ENCODE data around the gene BIRC2. TPM values are rescaled to one million over a fixed set of nuclear protein-coding genes. Genes with fewer than 3 reads are reported as not detected.
A peak's percentile ranks its signal among the peaks of the same experiment; 100 is the strongest.

Gene BIRC2
- total RNA-seq, 1 experiment from 2014 or later, result 76.8 TPM

DNA sequence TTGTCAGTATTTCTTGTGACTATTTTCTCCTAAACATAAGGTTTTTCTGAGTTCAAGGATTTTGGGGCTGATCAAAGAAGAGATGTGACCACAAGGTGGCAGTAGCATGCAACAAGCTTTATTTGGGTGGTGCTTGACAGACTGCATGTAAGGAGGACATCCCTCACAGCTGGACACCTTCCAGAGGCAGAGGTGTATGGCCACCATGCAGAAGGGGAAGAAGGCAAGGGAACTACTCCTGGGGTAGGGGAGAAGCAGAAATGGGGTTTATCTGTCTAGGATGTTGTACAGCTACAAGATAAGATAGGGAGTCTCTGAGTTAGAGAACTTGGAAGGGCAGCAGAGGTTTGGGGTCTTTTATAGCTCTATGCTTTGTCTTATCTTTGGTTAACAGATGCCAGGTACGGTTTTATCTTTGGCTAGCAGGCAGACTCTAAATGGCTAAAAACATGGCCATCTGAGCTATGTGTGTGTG lies 5.1 kb upstream of the BIRC2 start:
- in situ Hi-C loops (cut with HindIII; ENCODE audit: low pct_unique_long_range_greater_than_20kb, low sequenced_read_pairs), result no loop called here
- TF ChIP-seq CTCF (IDR thresholded peaks at IDR 0.05) (peak; percentile 91), POLR2AphosphoS5 (IDR thresholded peaks at IDR 0.05; ENCODE audit: low read depth, low read length) (0 out of 2 replicates have a peak, but pooled peaks have one; percentile 20), TCF7L2 (IDR thresholded peaks at IDR 0.05; ENCODE audit: low read depth, low read length) (peak; percentile 51; the same call in 1 of the 2 replicates), SIN3A (IDR thresholded peaks at IDR 0.05; ENCODE audit: borderline replicate concordance, insufficient read depth, low read depth, low read length) (no peak)
- TF ChIP-seq, protein P1, sequence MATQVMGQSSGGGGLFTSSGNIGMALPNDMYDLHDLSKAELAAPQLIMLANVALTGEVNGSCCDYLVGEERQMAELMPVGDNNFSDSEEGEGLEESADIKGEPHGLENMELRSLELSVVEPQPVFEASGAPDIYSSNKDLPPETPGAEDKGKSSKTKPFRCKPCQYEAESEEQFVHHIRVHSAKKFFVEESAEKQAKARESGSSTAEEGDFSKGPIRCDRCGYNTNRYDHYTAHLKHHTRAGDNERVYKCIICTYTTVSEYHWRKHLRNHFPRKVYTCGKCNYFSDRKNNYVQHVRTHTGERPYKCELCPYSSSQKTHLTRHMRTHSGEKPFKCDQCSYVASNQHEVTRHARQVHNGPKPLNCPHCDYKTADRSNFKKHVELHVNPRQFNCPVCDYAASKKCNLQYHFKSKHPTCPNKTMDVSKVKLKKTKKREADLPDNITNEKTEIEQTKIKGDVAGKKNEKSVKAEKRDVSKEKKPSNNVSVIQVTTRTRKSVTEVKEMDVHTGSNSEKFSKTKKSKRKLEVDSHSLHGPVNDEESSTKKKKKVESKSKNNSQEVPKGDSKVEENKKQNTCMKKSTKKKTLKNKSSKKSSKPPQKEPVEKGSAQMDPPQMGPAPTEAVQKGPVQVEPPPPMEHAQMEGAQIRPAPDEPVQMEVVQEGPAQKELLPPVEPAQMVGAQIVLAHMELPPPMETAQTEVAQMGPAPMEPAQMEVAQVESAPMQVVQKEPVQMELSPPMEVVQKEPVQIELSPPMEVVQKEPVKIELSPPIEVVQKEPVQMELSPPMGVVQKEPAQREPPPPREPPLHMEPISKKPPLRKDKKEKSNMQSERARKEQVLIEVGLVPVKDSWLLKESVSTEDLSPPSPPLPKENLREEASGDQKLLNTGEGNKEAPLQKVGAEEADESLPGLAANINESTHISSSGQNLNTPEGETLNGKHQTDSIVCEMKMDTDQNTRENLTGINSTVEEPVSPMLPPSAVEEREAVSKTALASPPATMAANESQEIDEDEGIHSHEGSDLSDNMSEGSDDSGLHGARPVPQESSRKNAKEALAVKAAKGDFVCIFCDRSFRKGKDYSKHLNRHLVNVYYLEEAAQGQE (IDR thresholded peaks at IDR 0.05; ENCODE audit: insufficient read depth in 1 of 2, low read depth in 2 of 2, low read length in 1 of 2), result no peak; a peak in 1 of 4 replicates
- intact Hi-C loops (cut with micrococcal nuclease; ENCODE audit: unreplicated experiment), result loop anchor here (1.0 to 5.0 kb wide), 3 partner anchors 153 to 325 kb away; no protein-coding TSS in a partner anchor
- ATAC-seq (peak; percentile 70), DNase-seq (ENCODE audit: low read depth, low spot score) (no peak)
- Histone ChIP-seq H3K4me3 (ENCODE audit: low read depth in 2 of 2, low read length in 2 of 2) (no peak overlapping the region), H3K36me3 (ENCODE audit: control insufficient read depth, insufficient read depth, low read length) (peaks cover 13% of the 10 kb centered on the region), H3K9me3 (ENCODE audit: control insufficient read depth, insufficient read depth, low read depth, low read length) (no peaks in the 10 kb centered on the region), H3K27me3 (ENCODE audit: control insufficient read depth, insufficient read depth, low read length) (no peaks in the 10 kb centered on the region), H3K4me1 (ENCODE audit: control insufficient read depth, insufficient read depth, low read length) (peaks cover 38% of the 10 kb centered on the region), H3K27ac (ENCODE audit: low read length) (peak overlapping the region; percentile 75)
- no TSS peak for BruUV-seq (replicated peaks)
- CTCF ChIA-PET, result interaction anchor here (0.6 to 2.5 kb wide), 13 partner anchors 8 to 377 kb away, joined by 3 to 26 read pairs (median 7); no protein-coding TSS in a partner anchor
- POLR2A ChIA-PET, result no interaction called here

GRCh38 chr11:102343809-102344208 lies 3.2 kb upstream of the BIRC2 start:
- DNase-seq (ENCODE audit: low read depth, low spot score) (no peak), ATAC-seq (no peak)
- POLR2A ChIA-PET, result no interaction called here
- peaks cover 4% of the 10 kb centered on the region for H3K36me3 ChIP-seq (ENCODE audit: control insufficient read depth, insufficient read depth, low read length)
- no peak overlapping the region for H3K4me3 ChIP-seq (ENCODE audit: low read depth in 2 of 2, low read length in 2 of 2)
- BruUV-seq (replicated peaks), result no TSS peak
- intact Hi-C loops (cut with micrococcal nuclease; ENCODE audit: unreplicated experiment), result loop anchor here (5.0 kb wide), 1 partner anchor 323 kb away; no protein-coding TSS in a partner anchor
- CTCF ChIA-PET, result no interaction called here
- H3K27me3 ChIP-seq (ENCODE audit: control insufficient read depth, insufficient read depth, low read length), result no peaks in the 10 kb centered on the region
- TF ChIP-seq TCF7L2 (IDR thresholded peaks at IDR 0.05; ENCODE audit: low read depth, low read length), result no peak
- TF ChIP-seq POLR2AphosphoS5 (IDR thresholded peaks at IDR 0.05; ENCODE audit: low read depth, low read length), result no peak
- TF ChIP-seq, protein P1 (IDR thresholded peaks at IDR 0.05; ENCODE audit: insufficient read depth in 1 of 2, low read depth in 2 of 2, low read length in 1 of 2), result no peak
- no peak for TF ChIP-seq SIN3A (IDR thresholded peaks at IDR 0.05; ENCODE audit: borderline replicate concordance, insufficient read depth, low read depth, low read length)
- no peak for TF ChIP-seq CTCF (IDR thresholded peaks at IDR 0.05)
- peak overlapping the region; percentile 100 for H3K27ac ChIP-seq (ENCODE audit: low read length)
- H3K9me3 ChIP-seq (ENCODE audit: control insufficient read depth, insufficient read depth, low read depth, low read length), result no peaks in the 10 kb centered on the region
- peaks cover 38% of the 10 kb centered on the region for H3K4me1 ChIP-seq (ENCODE audit: control insufficient read depth, insufficient read depth, low read length)
- in situ Hi-C loops (cut with HindIII; ENCODE audit: low pct_unique_long_range_greater_than_20kb, low sequenced_read_pairs), result no loop called here
